Testis (tissue), 3 donors: ENCODE measurements around the gene ST7. TPM values are rescaled to one million over a fixed set of nuclear protein-coding genes. Genes with fewer than 3 reads are reported as not detected.
A peak's percentile ranks its signal among the peaks of the same experiment; 100 is the strongest.

Experiments used
- DNase-seq: peaks from one replicate; pipeline ENCODE4 v3.0.0-alpha.2; 2019
- H3K27ac ChIP-seq, 2 donors: fragments of 200-600 bp; sonication (generic); one replicate each; pipeline ENCODE4 v1.5.1; 2019
- H3K27me3 ChIP-seq: fragments of 200-600 bp; sonication (generic); one replicate; pipeline ENCODE4 v1.5.1; 2019
- H3K36me3 ChIP-seq: fragments of 200-600 bp; sonication (generic); one replicate; pipeline ENCODE4 v1.5.1; 2017; ENCODE audit warnings: low read depth; ENCODE audit errors: missing control alignments
- H3K4me1 ChIP-seq: fragments of 200-600 bp; sonication (generic); one replicate; pipeline ENCODE4 v1.5.1; 2019
- H3K4me3 ChIP-seq, 2 donors: fragments of 200-600 bp; sonication (generic); one replicate each; pipeline ENCODE4 v1.5.1; 2017 to 2019
- H3K9me3 ChIP-seq: fragments of 200-600 bp; sonication (generic); one replicate; pipeline ENCODE4 v1.5.1; 2017
- CTCF ChIP-seq, 3 experiments: fragments of 450-650 bp in 2 of 3; fragments of 200-600 bp in 1 of 3; sonication (generic) in 1 of 3; IDR thresholded peaks; one replicate each; pipeline ENCODE4 v1.5.1; 2016 to 2019; ENCODE audit warnings: antibody characterized with exemption in 3 of 3, mild to moderate bottlenecking in 2 of 3, moderate library complexity in 1 of 3
- POLR2A ChIP-seq: fragments of 450-650 bp; IDR thresholded peaks from one replicate; pipeline ENCODE4 v1.6.1; 2017; ENCODE audit warnings: antibody characterized with exemption, mild to moderate bottlenecking, moderate library complexity
- WGBS, 2 donors: methylation state at CpG; one replicate each; pipeline ENCODE4 v1.1.5; 2018; 5-methylcytosine and 5-hydroxymethylcytosine counted together
- intact Hi-C: fragments of 100-400 bp; cut with DNase I; formaldehyde crosslinking; loops from one replicate; pipeline ENCODE4 v1.15.1; 2023; ENCODE audit warnings: low total_unique reads
- polyA plus RNA-seq: library from polyadenylated mRNA; stranded (reverse); fragments of 350-450 nt; fragmentation: Illumina TruSeq; extraction: RNeasy Lipid Tissue Mini Kit (QIAGEN cat#74804); gene quantifications from one replicate; pipeline ENCODE4 v1.2.3, GENCODE V29; 2014; ENCODE audit warnings: low read depth, low replicate concordance; ENCODE audit not compliant: insufficient read depth
- total RNA-seq, 2 donors: library from RNA; depleted of rRNA; stranded (reverse); fragments of >200 nt; gene quantifications; one replicate each; pipeline ENCODE4 v1.2.3, GENCODE V29; 2016

The ST7 gene
- total and polyA plus RNA-seq, 3 donors from 2014 or later = 15.9 to 25.3 (median 23.2) TPM

- peak; percentile 80 for DNase-seq
- no peaks in the 10 kb centered on the region for H3K36me3 ChIP-seq
- no peaks in the 10 kb centered on the region for H3K27me3 ChIP-seq
- H3K4me1 ChIP-seq = peaks cover 27% of the 10 kb centered on the region
- H3K9me3 ChIP-seq = no peaks in the 10 kb centered on the region
- no peak for TF ChIP-seq POLR2A
- TF ChIP-seq CTCF (IDR thresholded peaks at IDR 0.05) = no peak
- peak overlapping the region; percentile 85 to 99 for H3K27ac ChIP-seq
- peak overlapping the region; percentile 88 for H3K4me3 ChIP-seq
- intact Hi-C loops = no loop called here
- 3% methylated on average over 24 to 25 of the region's 25 CpGs for WGBS, 2 donors
Measured at GRCh38 chr7:116952635-116953371, 498 bp upstream of the ST7 start.

GRCh38 chr7:116953906-116954838, 871 bp downstream of the ST7 start:
- WGBS, 2 donors = 0 to 1% methylated on average over 15 to 27 of the region's 63 CpGs

GRCh38 chr7:116955340-116955739, 2.0 kb downstream of the ST7 start:
- peaks cover 27% of the 10 kb centered on the region for H3K4me1 ChIP-seq
- no peaks in the 10 kb centered on the region for H3K36me3 ChIP-seq
- intact Hi-C loops = no loop called here
- peak overlapping the region; percentile 68 to 99 for H3K27ac ChIP-seq
- H3K27me3 ChIP-seq = no peaks in the 10 kb centered on the region
- TF ChIP-seq POLR2A (no peak), CTCF (IDR thresholded peaks at IDR 0.05) (no peak)
- DNase-seq = no peak
- no peaks in the 10 kb centered on the region for H3K9me3 ChIP-seq
- no peak overlapping the region for H3K4me3 ChIP-seq

More at GRCh38 chr7:116953906-116954838, 871 bp downstream of the ST7 start:
- DNase-seq = peak; percentile 74
- TF ChIP-seq CTCF (IDR thresholded peaks at IDR 0.05) (no peak), POLR2A (no peak)
- Histone ChIP-seq H3K9me3 (no peaks in the 10 kb centered on the region), H3K27me3 (no peaks in the 10 kb centered on the region), H3K36me3 (no peaks in the 10 kb centered on the region), H3K4me1 (peaks cover 27% of the 10 kb centered on the region), H3K27ac (peak overlapping the region; percentile 99), H3K4me3 (peak overlapping the region; percentile 88)
- intact Hi-C loops = no loop called here

DNA sequence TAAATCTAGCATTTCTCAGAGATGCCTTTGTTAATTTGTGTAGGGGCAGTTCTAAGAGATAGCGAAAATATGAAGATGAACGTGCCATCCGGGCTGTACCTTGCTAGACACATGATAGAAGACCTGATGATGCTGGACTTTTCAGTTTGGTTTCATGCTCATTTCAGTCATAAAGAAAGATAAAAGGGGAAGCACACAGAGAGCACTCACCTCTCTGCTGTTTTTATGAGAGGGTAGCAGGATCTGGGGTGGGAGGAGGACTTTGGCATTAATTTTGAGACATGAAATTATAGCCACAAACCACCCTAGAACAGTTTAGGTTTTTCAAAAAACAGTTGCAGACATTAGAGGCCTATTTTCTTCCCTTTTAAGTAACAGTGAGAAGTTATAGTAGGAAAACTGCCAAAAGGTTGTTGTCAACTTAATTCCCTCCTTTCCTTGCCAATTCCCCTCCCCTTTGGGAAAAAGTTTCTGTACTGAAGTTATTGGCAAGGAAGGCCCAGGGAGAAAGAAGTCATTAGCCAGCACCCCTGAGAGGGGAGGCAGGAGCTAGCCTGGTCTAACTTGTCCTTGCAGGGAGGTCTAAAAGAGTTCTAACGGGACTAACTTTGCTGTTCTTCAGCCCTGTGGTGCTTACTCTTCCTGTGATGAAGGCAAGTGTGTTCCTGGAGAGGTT, 2.6 kb downstream of the ST7 start:
- Histone ChIP-seq H3K36me3 (no peaks in the 10 kb centered on the region), H3K9me3 (no peaks in the 10 kb centered on the region), H3K27me3 (no peaks in the 10 kb centered on the region), H3K27ac (peak overlapping the region; percentile 68 to 99), H3K4me3 (no peak overlapping the region), H3K4me1 (peaks cover 27% of the 10 kb centered on the region)
- peak; percentile 20 for DNase-seq
- WGBS, 2 donors = 21 to 25% methylated on average over 4 of the region's 4 CpGs
- intact Hi-C loops = no loop called here
- no peak for TF ChIP-seq POLR2A
- no peak for TF ChIP-seq CTCF (IDR thresholded peaks at IDR 0.05)
